Natural killer cell treated with Interleukin-12 subunit alpha and Interleukin-12 subunit beta and Interleukin-15 and Interleukin-18, amount 100 ng/mL, for 72 hours (primary cell): Measurements from ENCODE around the gene URB1. TPM values are rescaled to one million over a fixed set of nuclear protein-coding genes. Genes with fewer than 3 reads are reported as not detected.
A peak's percentile ranks its signal among the peaks of the same experiment; 100 is the strongest.

ENCODE experiments used
- ATAC-seq, 2 donors: fragments of 150-1000 bp; cut with Tn5 transposase in 1 of 2; sonication (Bioruptor Pico), chemical (Tn5 transposase) in 1 of 2; 2 replicates each; pipeline ENCODE4 v1.10.0; 2021
- DNase-seq: peaks from one replicate; pipeline ENCODE4 v3.0.0; 2022; ENCODE audit warnings: low spot score
- H3K27ac Mint-ChIP-seq, 2 donors: 1 replicate in 1 of 2; 2 replicates in 1 of 2; pipeline ENCODE4 v1.8.0; 2022; ENCODE audit warnings: mixed read lengths in 2 of 2, mild to moderate bottlenecking in 1 of 2, moderate library complexity in 1 of 2
- H3K27me3 Mint-ChIP-seq, 2 donors: 1 replicate in 1 of 2; 2 replicates in 1 of 2; pipeline ENCODE4 v1.8.0; 2022; ENCODE audit warnings: mixed read lengths in 2 of 2
- H3K36me3 Mint-ChIP-seq: one replicate; pipeline ENCODE4 v1.8.0; 2022; ENCODE audit warnings: mixed read lengths
- H3K4me1 Mint-ChIP-seq, 2 donors: 1 replicate in 1 of 2; 2 replicates in 1 of 2; pipeline ENCODE4 v1.8.0; 2022; ENCODE audit warnings: low read depth in 2 of 2, mixed read lengths in 2 of 2, mild to moderate bottlenecking in 1 of 2
- H3K4me3 Mint-ChIP-seq: one replicate; pipeline ENCODE4 v1.8.0; 2022; ENCODE audit warnings: mixed read lengths
- H3K9me3 Mint-ChIP-seq: 2 replicates; pipeline ENCODE4 v1.8.0; 2022; ENCODE audit warnings: mixed read lengths
- total RNA-seq, 2 donors: library from RNA; stranded (reverse); gene quantifications; one replicate each; pipeline ENCODE4 v1.2.3, GENCODE V29; 2022

Gene URB1
- total RNA-seq, 2 donors from 2014 or later, result 21.9 to 56.0 TPM

GRCh38 chr21:32336711-32337110 is 56.1 kb downstream of the URB1 start:
- peaks cover 39% of the 10 kb centered on the region for H3K36me3 Mint-ChIP-seq
- DNase-seq, result no peak
- no peaks in the 10 kb centered on the region for H3K4me1 Mint-ChIP-seq
- H3K4me3 Mint-ChIP-seq, result no peak overlapping the region
- no peak overlapping the region for H3K27ac Mint-ChIP-seq
- H3K9me3 Mint-ChIP-seq, result no peaks in the 10 kb centered on the region
- H3K27me3 Mint-ChIP-seq, result no peaks in the 10 kb centered on the region
- peak in 1 of 2 donors; percentile 20 for ATAC-seq

- Mint-ChIP-seq H3K4me1 (no peaks in the 10 kb centered on the region), H3K27me3 (no peaks in the 10 kb centered on the region), H3K9me3 (no peaks in the 10 kb centered on the region), H3K27ac (no peak overlapping the region), H3K36me3 (peaks cover 42% of the 10 kb centered on the region), H3K4me3 (no peak overlapping the region)
- no peak for DNase-seq
- no peak for ATAC-seq
Measured at GRCh38 chr21:32335601-32336575, 56.9 kb downstream of the URB1 start.

- no peak for ATAC-seq
- H3K27ac Mint-ChIP-seq, result no peak overlapping the region
- peaks cover 44% of the 10 kb centered on the region for H3K36me3 Mint-ChIP-seq
- no peak for DNase-seq
- H3K27me3 Mint-ChIP-seq, result no peaks in the 10 kb centered on the region
- H3K4me1 Mint-ChIP-seq, result no peaks in the 10 kb centered on the region
- H3K9me3 Mint-ChIP-seq, result no peaks in the 10 kb centered on the region
- H3K4me3 Mint-ChIP-seq, result no peak overlapping the region
Measured at GRCh38 chr21:32334980-32335531, 57.8 kb downstream of the URB1 start.

- peaks cover 44% of the 10 kb centered on the region for H3K36me3 Mint-ChIP-seq
- H3K4me3 Mint-ChIP-seq, result no peak overlapping the region
- no peaks in the 10 kb centered on the region for H3K27me3 Mint-ChIP-seq
- H3K27ac Mint-ChIP-seq, result no peak overlapping the region
- no peak for ATAC-seq
- no peak for DNase-seq
- H3K4me1 Mint-ChIP-seq, result no peaks in the 10 kb centered on the region
- H3K9me3 Mint-ChIP-seq, result no peaks in the 10 kb centered on the region
Measured at GRCh38 chr21:32333953-32334673, 58.7 kb downstream of the URB1 start.

GRCh38 chr21:32332463-32332951 is 60.3 kb downstream of the URB1 start:
- Mint-ChIP-seq H3K27me3 (no peaks in the 10 kb centered on the region), H3K36me3 (peaks cover 36% of the 10 kb centered on the region), H3K4me3 (no peak overlapping the region), H3K9me3 (no peaks in the 10 kb centered on the region), H3K27ac (peak overlapping the region in 1 of 2 donors; percentile 30), H3K4me1 (no peaks in the 10 kb centered on the region)
- ATAC-seq, result no peak
- DNase-seq, result no peak

GRCh38 chr21:32331444-32332305 is 61.1 kb downstream of the URB1 start:
- no peak overlapping the region for H3K4me3 Mint-ChIP-seq

GRCh38 chr21:32330784-32331311 is 62.0 kb downstream of the URB1 start:
- DNase-seq (no peak), ATAC-seq (no peak)
- H3K27me3 Mint-ChIP-seq, result no peaks in the 10 kb centered on the region
- H3K4me3 Mint-ChIP-seq, result no peak overlapping the region
- H3K4me1 Mint-ChIP-seq, result no peaks in the 10 kb centered on the region
- no peak overlapping the region for H3K27ac Mint-ChIP-seq
- H3K9me3 Mint-ChIP-seq, result no peaks in the 10 kb centered on the region
- peaks cover 43% of the 10 kb centered on the region for H3K36me3 Mint-ChIP-seq

More at GRCh38 chr21:32331444-32332305, 61.1 kb downstream of the URB1 start:
- no peak for ATAC-seq
- peaks cover 40% of the 10 kb centered on the region for H3K36me3 Mint-ChIP-seq
- H3K27ac Mint-ChIP-seq, result no peak overlapping the region
- no peaks in the 10 kb centered on the region for H3K9me3 Mint-ChIP-seq
- H3K27me3 Mint-ChIP-seq, result no peaks in the 10 kb centered on the region
- no peaks in the 10 kb centered on the region for H3K4me1 Mint-ChIP-seq
- DNase-seq, result no peak

GRCh38 chr21:32329776-32330175 is 63.0 kb downstream of the URB1 start:
- H3K9me3 Mint-ChIP-seq, result no peaks in the 10 kb centered on the region
- no peak for DNase-seq
- H3K36me3 Mint-ChIP-seq, result peaks cover 45% of the 10 kb centered on the region
- H3K27ac Mint-ChIP-seq, result no peak overlapping the region
- H3K4me3 Mint-ChIP-seq, result no peak overlapping the region
- H3K4me1 Mint-ChIP-seq, result peaks cover 0 to 6% of the 10 kb centered on the region in 2 donors
- no peaks in the 10 kb centered on the region for H3K27me3 Mint-ChIP-seq
- no peak for ATAC-seq

GRCh38 chr21:32329331-32329730 is 63.5 kb downstream of the URB1 start:
- no peaks in the 10 kb centered on the region for H3K27me3 Mint-ChIP-seq
- DNase-seq (no peak), ATAC-seq (no peak)
- H3K4me3 Mint-ChIP-seq, result no peak overlapping the region
- H3K4me1 Mint-ChIP-seq, result peaks cover 0 to 6% of the 10 kb centered on the region in 2 donors
- no peak overlapping the region for H3K27ac Mint-ChIP-seq
- peaks cover 47% of the 10 kb centered on the region for H3K36me3 Mint-ChIP-seq
- H3K9me3 Mint-ChIP-seq, result no peaks in the 10 kb centered on the region

GRCh38 chr21:32328595-32328994 is 64.2 kb downstream of the URB1 start:
- no peaks in the 10 kb centered on the region for H3K27me3 Mint-ChIP-seq
- no peak overlapping the region for H3K27ac Mint-ChIP-seq
- no peak overlapping the region for H3K4me3 Mint-ChIP-seq
- no peaks in the 10 kb centered on the region for H3K9me3 Mint-ChIP-seq
- H3K4me1 Mint-ChIP-seq, result peaks cover 0 to 6% of the 10 kb centered on the region in 2 donors
- ATAC-seq, result no peak
- DNase-seq, result no peak
- H3K36me3 Mint-ChIP-seq, result peaks cover 50% of the 10 kb centered on the region

GRCh38 chr21:32325706-32326105 is 67.1 kb downstream of the URB1 start:
- ATAC-seq (no peak), DNase-seq (no peak)
- no peaks in the 10 kb centered on the region for H3K27me3 Mint-ChIP-seq
- H3K4me1 Mint-ChIP-seq, result peaks cover 0 to 6% of the 10 kb centered on the region in 2 donors
- H3K4me3 Mint-ChIP-seq, result no peak overlapping the region
- H3K27ac Mint-ChIP-seq, result peak overlapping the region in 1 of 2 donors; percentile 51
- H3K9me3 Mint-ChIP-seq, result no peaks in the 10 kb centered on the region
- H3K36me3 Mint-ChIP-seq, result peaks cover 42% of the 10 kb centered on the region

GRCh38 chr21:32322676-32323075 is 70.1 kb downstream of the URB1 start:
- Mint-ChIP-seq H3K4me1 (peaks cover 0 to 6% of the 10 kb centered on the region in 2 donors), H3K9me3 (no peaks in the 10 kb centered on the region), H3K36me3 (peaks cover 33% of the 10 kb centered on the region), H3K27ac (no peak overlapping the region), H3K4me3 (no peak overlapping the region), H3K27me3 (no peaks in the 10 kb centered on the region)
- DNase-seq, result no peak
- ATAC-seq, result peak in 1 of 2 donors; percentile 5

GRCh38 chr21:32322103-32322502 is 70.7 kb downstream of the URB1 start:
- H3K4me1 Mint-ChIP-seq, result peaks cover 0 to 6% of the 10 kb centered on the region in 2 donors

More at GRCh38 chr21:32322103-32322502, 70.7 kb downstream of the URB1 start:
- no peak for ATAC-seq
- no peak for DNase-seq
- no peak overlapping the region for H3K27ac Mint-ChIP-seq
- H3K4me3 Mint-ChIP-seq, result no peak overlapping the region
- H3K9me3 Mint-ChIP-seq, result no peaks in the 10 kb centered on the region
- no peaks in the 10 kb centered on the region for H3K27me3 Mint-ChIP-seq
- peaks cover 29% of the 10 kb centered on the region for H3K36me3 Mint-ChIP-seq
